Ectodermal cell (in vitro differentiated cells): ENCODE data around the gene TRPC3.

Source experiments
- H3K27ac ChIP-seq: 2 replicates; pipeline ENCODE4 v1.7.0; 2013; ENCODE audit warnings: mild to moderate bottlenecking, low read depth, low read length; ENCODE audit not compliant: insufficient read depth, poor library complexity, severe bottlenecking
- H3K27me3 ChIP-seq: 2 replicates; pipeline ENCODE4 v1.7.0; 2013; ENCODE audit warnings: mild to moderate bottlenecking, low read length; ENCODE audit not compliant: insufficient read depth, control insufficient read depth, poor library complexity, severe bottlenecking
- H3K36me3 ChIP-seq: one replicate; pipeline ENCODE4 v1.7.0; 2013; ENCODE audit warnings: low read length; ENCODE audit not compliant: control insufficient read depth, insufficient read depth
- H3K4me1 ChIP-seq: one replicate; pipeline ENCODE4 v1.7.0; 2013; ENCODE audit warnings: low read length; ENCODE audit not compliant: control insufficient read depth, insufficient read depth
- H3K4me3 ChIP-seq: 2 replicates; pipeline ENCODE4 v1.7.0; 2013; ENCODE audit warnings: low read depth, low read length, control low read depth; ENCODE audit not compliant: insufficient read depth
- H3K9me3 ChIP-seq: 2 replicates; pipeline ENCODE4 v1.7.0; 2013; ENCODE audit warnings: mild to moderate bottlenecking, low read length, moderate library complexity; ENCODE audit not compliant: control insufficient read depth
- WGBS, 2 experiments: methylation state at CpG; one replicate each; pipeline ENCODE4 v1.1.7; 2013; ENCODE audit warnings: missing lambda C conversion rate in 2 of 2; 5-methylcytosine and 5-hydroxymethylcytosine counted together

TRPC3 gene

GRCh38 chr4:121851354-121851753 lies 100.5 kb downstream of the TRPC3 start:
- H3K9me3 ChIP-seq, result no peaks in the 10 kb centered on the region
- H3K4me3 ChIP-seq, result no peak overlapping the region
- H3K36me3 ChIP-seq, result peaks cover 4% of the 10 kb centered on the region
- H3K4me1 ChIP-seq, result no peaks in the 10 kb centered on the region
- no peaks in the 10 kb centered on the region for H3K27me3 ChIP-seq
- 94 to 97% methylated on average over 1 of the region's 1 CpG for whole genome bisulfite sequencing, 2 experiments
- no peak overlapping the region for H3K27ac ChIP-seq

DNA sequence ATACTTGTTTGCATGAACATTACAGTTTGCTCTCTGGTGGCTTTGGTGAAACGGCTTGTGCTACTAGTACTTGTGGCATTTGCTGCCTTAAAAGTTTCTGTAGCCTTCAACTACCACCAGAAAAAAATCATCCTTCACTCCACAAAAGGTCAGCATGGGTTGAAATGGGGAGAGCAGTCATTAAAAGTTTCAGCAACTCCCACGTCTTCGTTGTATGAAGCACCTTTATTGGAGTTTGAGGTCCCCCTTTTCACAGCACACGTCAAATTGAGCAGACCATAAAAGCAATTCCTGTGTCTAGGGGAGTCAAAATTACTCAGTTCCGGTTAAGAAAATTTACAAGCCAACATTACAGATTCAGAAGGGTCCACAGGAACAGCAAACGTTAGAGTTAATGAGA lies 105.2 kb downstream of the TRPC3 start:
- Histone ChIP-seq H3K9me3 (no peaks in the 10 kb centered on the region), H3K27me3 (no peaks in the 10 kb centered on the region), H3K4me3 (no peak overlapping the region), H3K27ac (no peak overlapping the region), H3K36me3 (peaks cover 16% of the 10 kb centered on the region), H3K4me1 (no peaks in the 10 kb centered on the region)
- 94 to 96% methylated on average over 5 to 6 of the region's 6 CpGs for whole genome bisulfite sequencing, 2 experiments

- H3K36me3 ChIP-seq, result peaks cover 29% of the 10 kb centered on the region
- no peak overlapping the region for H3K4me3 ChIP-seq
- no peaks in the 10 kb centered on the region for H3K4me1 ChIP-seq
- H3K27me3 ChIP-seq, result no peaks in the 10 kb centered on the region
- 94 to 95% methylated on average over 4 of the region's 4 CpGs for WGBS, 2 experiments
- no peak overlapping the region for H3K27ac ChIP-seq
- H3K9me3 ChIP-seq, result no peaks in the 10 kb centered on the region
These were observed 109.0 kb downstream of the TRPC3 start for GRCh38 chr4:121842862-121843261.

DNA sequence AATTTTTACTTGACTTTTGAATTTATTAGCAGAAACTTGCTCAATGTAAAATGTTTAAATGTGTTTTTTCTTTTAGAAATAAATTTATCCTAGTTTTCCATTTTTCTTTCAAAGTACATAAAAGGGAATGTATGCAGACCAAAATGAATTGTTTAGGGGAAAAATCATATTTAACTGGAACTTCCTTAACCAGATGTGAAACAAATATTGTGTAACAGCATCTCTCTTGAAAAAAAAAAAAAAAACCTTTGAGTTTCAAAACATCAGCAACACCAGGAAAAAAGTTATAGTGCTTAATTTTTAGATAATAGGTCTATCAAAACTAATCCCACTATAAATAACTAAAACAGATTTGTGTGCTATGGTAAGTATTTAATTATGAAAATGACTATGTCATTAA lies 113.7 kb downstream of the TRPC3 start:
- Histone ChIP-seq H3K9me3 (no peaks in the 10 kb centered on the region), H3K4me1 (no peaks in the 10 kb centered on the region), H3K4me3 (no peak overlapping the region), H3K36me3 (peaks cover 15% of the 10 kb centered on the region), H3K27me3 (no peaks in the 10 kb centered on the region), H3K27ac (no peak overlapping the region)

- no peaks in the 10 kb centered on the region for H3K4me1 ChIP-seq
- no peaks in the 10 kb centered on the region for H3K27me3 ChIP-seq
- WGBS, 2 experiments, result 83 to 87% methylated on average over 5 of the region's 5 CpGs
- no peaks in the 10 kb centered on the region for H3K9me3 ChIP-seq
- no peak overlapping the region for H3K4me3 ChIP-seq
- peaks cover 19% of the 10 kb centered on the region for H3K36me3 ChIP-seq
- no peak overlapping the region for H3K27ac ChIP-seq
These were observed 122.3 kb downstream of the TRPC3 start for GRCh38 chr4:121829511-121829910.
